Ascending aorta (tissue), 2 donors: ENCODE data around the gene MT1X. TPM values are rescaled to one million over a fixed set of nuclear protein-coding genes. Genes with fewer than 3 reads are reported as not detected.

Source experiments
- DNase-seq, 2 donors: peaks; one replicate each; pipeline ENCODE4 v3.0.0-alpha.2; 2019; ENCODE audit warnings: low spot score in 2 of 2
- H3K27ac ChIP-seq, 2 donors: fragments of 200-600 bp; sonication (generic); one replicate each; pipeline ENCODE4 v1.5.1; 2016 to 2017; ENCODE audit warnings: mild to moderate bottlenecking in 1 of 2
- H3K27me3 ChIP-seq: fragments of 200-600 bp; sonication (generic); one replicate; pipeline ENCODE4 v1.5.1; 2017
- H3K36me3 ChIP-seq, 2 donors: fragments of 200-600 bp; sonication (generic); one replicate each; pipeline ENCODE4 v1.5.1; 2016
- H3K4me1 ChIP-seq, 2 donors: fragments of 200-600 bp; sonication (generic); one replicate each; pipeline ENCODE4 v1.5.1; 2016 to 2017; ENCODE audit warnings: mild to moderate bottlenecking in 1 of 2
- H3K4me3 ChIP-seq, 2 donors: fragments of 200-600 bp; sonication (generic); one replicate each; pipeline ENCODE4 v1.5.1; 2016 to 2017; ENCODE audit warnings: mild to moderate bottlenecking in 1 of 2
- H3K9me3 ChIP-seq, 2 donors: fragments of 200-600 bp; sonication (generic); one replicate each; pipeline ENCODE4 v1.5.1; 2016
- intact Hi-C: fragments of 100-400 bp; cut with DNase I; formaldehyde crosslinking; loops from one replicate; pipeline ENCODE4 v1.15.1; 2023
- total RNA-seq: library from RNA; depleted of rRNA; stranded (reverse); fragments of >200 nt; gene quantifications from one replicate; pipeline ENCODE4 v1.1.0, GENCODE V29; 2016
- TF ChIP-seq, protein P1 (sequence below), 3 experiments: fragments of 200-600 bp in 2 of 3; fragments of 450-650 bp in 1 of 3; sonication (generic) in 2 of 3; IDR thresholded peaks; one replicate each; pipeline ENCODE4 v1.5.1; 2016 to 2019; ENCODE audit warnings: antibody characterized with exemption in 3 of 3, mild to moderate bottlenecking in 1 of 3, moderate library complexity in 1 of 3

Gene MT1X
- total RNA-seq, 1 donor from 2014 or later, result 2,291 TPM

DNA sequence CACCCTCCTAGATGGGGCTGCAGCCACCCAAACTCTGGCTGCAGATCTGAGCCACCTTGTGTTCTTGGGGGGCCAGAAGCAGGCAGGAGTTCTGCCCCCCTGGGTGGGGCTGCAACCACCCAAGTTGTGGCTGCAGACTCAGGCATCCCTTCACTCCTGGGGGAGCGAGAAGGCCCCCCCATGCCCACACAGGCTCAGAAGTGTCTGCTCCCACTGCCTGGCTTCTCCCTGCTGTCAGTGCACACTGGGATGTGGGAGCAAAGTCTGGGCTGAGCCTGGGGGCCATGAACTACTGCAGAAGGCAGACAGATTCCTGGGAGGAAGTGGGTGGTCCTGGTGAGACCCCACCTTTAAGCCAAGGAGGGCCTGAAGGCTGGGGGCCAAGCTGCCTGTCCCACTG, 13.0 kb downstream of the MT1X start:
- intact Hi-C loops, result no loop called here
- no peak for DNase-seq

DNA sequence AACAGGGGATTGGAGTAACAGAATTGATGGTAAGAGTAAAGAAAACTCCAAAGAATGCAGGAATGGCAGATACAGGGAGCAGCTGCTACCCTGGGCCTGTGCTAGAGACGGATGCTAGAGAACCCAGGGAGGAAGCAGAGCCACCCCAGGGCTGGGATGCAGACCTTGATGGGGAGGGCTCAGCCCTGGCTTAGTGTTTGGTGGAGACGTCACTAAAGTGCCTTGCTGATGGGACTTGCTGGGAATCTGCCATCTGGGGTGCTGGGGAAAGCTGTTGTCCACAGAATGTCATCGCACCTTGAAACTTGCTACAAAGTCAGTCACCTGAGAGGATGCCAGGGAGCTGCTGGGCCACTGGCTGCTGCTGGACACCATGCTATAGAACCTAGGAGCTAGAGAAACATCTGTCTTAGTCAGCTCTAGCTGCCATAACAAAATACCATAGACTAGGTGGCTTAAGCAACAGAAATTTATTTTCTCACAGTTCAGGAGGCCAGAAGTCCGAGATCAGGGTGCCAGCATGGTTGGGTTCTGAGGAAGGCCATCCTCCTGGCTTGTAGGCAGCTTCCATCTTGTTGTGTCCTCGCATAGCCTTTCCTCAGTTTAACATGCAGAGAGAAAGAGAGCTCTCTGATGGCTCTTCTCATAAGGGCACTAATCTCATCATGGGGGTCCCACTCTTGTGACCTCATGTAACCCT, 15.3 kb downstream of the MT1X start:
- Histone ChIP-seq H3K4me3 (no peak overlapping the region), H3K9me3 (no peaks in the 10 kb centered on the region), H3K36me3 (no peaks in the 10 kb centered on the region), H3K27me3 (no peaks in the 10 kb centered on the region), H3K27ac (no peak overlapping the region), H3K4me1 (no peaks in the 10 kb centered on the region)
- DNase-seq, result no peak
- intact Hi-C loops, result no loop called here
- TF ChIP-seq, protein P1, sequence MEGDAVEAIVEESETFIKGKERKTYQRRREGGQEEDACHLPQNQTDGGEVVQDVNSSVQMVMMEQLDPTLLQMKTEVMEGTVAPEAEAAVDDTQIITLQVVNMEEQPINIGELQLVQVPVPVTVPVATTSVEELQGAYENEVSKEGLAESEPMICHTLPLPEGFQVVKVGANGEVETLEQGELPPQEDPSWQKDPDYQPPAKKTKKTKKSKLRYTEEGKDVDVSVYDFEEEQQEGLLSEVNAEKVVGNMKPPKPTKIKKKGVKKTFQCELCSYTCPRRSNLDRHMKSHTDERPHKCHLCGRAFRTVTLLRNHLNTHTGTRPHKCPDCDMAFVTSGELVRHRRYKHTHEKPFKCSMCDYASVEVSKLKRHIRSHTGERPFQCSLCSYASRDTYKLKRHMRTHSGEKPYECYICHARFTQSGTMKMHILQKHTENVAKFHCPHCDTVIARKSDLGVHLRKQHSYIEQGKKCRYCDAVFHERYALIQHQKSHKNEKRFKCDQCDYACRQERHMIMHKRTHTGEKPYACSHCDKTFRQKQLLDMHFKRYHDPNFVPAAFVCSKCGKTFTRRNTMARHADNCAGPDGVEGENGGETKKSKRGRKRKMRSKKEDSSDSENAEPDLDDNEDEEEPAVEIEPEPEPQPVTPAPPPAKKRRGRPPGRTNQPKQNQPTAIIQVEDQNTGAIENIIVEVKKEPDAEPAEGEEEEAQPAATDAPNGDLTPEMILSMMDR (IDR thresholded peaks at IDR 0.05), result no peak

More for the DNA sequence above, 13.0 kb downstream of the MT1X start:
- H3K27me3 ChIP-seq, result no peaks in the 10 kb centered on the region
- no peaks in the 10 kb centered on the region for H3K36me3 ChIP-seq
- TF ChIP-seq, protein P1 (IDR thresholded peaks at IDR 0.05), result no peak
- no peaks in the 10 kb centered on the region for H3K9me3 ChIP-seq
- no peak overlapping the region for H3K27ac ChIP-seq
- no peak overlapping the region for H3K4me3 ChIP-seq
- H3K4me1 ChIP-seq, result no peaks in the 10 kb centered on the region

DNA sequence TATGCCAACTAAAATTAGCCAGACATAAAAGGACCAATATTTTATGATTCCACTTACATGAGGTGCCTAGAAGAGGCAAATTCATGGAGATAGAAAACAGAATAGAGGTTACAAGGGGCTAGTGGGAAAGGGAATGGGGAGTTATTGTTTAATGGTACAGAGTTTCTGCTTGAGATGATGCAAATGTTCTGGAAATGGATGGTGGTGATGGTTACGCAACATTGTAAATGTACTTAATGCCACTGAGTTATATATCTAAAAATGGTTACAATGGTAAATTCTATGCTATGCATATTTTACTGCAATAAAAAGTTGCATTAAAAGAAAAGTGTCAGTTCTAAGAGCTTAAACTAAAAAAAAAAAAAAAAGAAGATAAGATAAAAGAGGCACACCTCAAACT, 17.9 kb downstream of the MT1X start:
- Histone ChIP-seq H3K27ac (no peak overlapping the region), H3K36me3 (no peaks in the 10 kb centered on the region), H3K9me3 (no peaks in the 10 kb centered on the region), H3K4me3 (no peak overlapping the region), H3K27me3 (no peaks in the 10 kb centered on the region), H3K4me1 (no peaks in the 10 kb centered on the region)
- intact Hi-C loops, result no loop called here
- TF ChIP-seq, protein P1 (IDR thresholded peaks at IDR 0.05), result no peak
- no peak for DNase-seq

DNA sequence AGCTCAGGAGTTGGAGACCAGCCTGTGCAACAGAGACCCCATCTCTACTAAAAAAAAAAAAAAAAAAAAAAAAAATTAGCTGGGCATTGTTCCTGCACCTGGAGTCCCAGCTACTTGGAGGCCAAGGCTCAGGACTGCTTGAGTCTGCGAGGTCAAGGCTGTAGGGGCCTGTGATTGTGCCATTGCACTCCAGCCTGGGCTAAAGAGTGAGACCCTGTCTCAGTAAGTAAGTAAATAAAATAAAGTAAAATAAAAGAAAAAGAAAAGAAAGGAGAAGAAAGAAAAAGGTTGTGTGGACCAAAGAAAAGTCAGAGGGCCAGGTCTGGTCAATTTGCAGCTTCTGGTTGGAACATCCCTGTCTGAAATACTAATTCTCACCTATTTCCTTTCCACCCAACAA, 18.4 kb downstream of the MT1X start:
- no peaks in the 10 kb centered on the region for H3K36me3 ChIP-seq
- H3K4me3 ChIP-seq, result no peak overlapping the region
- DNase-seq, result no peak
- intact Hi-C loops, result no loop called here
- H3K9me3 ChIP-seq, result no peaks in the 10 kb centered on the region
- no peaks in the 10 kb centered on the region for H3K27me3 ChIP-seq
- H3K27ac ChIP-seq, result no peak overlapping the region
- TF ChIP-seq, protein P1 (IDR thresholded peaks at IDR 0.05), result no peak
- no peaks in the 10 kb centered on the region for H3K4me1 ChIP-seq

DNA sequence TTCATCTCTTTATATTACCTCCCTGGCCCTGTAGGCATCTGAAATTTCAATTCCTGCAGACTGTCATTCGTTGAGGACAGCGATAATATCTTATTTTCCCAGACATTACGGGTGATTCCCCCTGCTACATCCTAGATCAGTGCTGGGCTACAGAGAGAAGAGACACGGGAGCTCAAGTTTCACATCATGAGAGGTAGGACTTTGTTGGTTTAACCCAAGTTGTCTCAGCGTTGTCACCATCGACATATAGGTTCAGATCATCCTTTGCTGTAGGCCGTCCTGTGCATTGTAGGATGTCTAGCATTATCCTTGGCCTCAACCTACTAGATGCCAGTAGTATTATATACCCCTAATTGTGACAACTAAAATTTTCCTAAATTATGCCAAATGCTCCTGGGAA, 19.3 kb downstream of the MT1X start:
- Histone ChIP-seq H3K9me3 (no peaks in the 10 kb centered on the region), H3K27ac (no peak overlapping the region)

More for the DNA sequence above, 19.3 kb downstream of the MT1X start:
- intact Hi-C loops, result no loop called here
- Histone ChIP-seq H3K36me3 (no peaks in the 10 kb centered on the region), H3K4me3 (no peak overlapping the region), H3K27me3 (no peaks in the 10 kb centered on the region), H3K4me1 (no peaks in the 10 kb centered on the region)
- TF ChIP-seq, protein P1 (IDR thresholded peaks at IDR 0.05), result no peak
- no peak for DNase-seq
